Measurements from ENCODE around the gene TMEM237. TPM values are rescaled to one million over a fixed set of nuclear protein-coding genes. Genes with fewer than 3 reads are reported as not detected.

Gene TMEM237
- total RNA-seq, 8 experiments from 2014 or later = 14.8 to 44.9 (median 24.4) TPM

GRCh38 chr2:201660293-201660895, 17.1 kb upstream of the TMEM237 start:
- H3K27ac ChIP-seq = no peak overlapping the region
- in situ Hi-C loops (cut with MboI; ENCODE audit: low pct_unique_long_range_greater_than_20kb in 2 of 9, low sequenced_read_pairs in 9 of 9, unreplicated experiment in 9 of 9) = no loop called here
- no peak for ATAC-seq (replicated peaks in 6 of 8)
- WGBS, 10 experiments = 55 to 100% (median 78%) methylated on average over 1 to 5 of the region's 5 CpGs; no CpG with 5 or more reads in 2 of the 10 experiments
- H3K4me3 ChIP-seq = no peak overlapping the region
- no peaks in the 10 kb centered on the region for H3K4me1 ChIP-seq (replicated peaks in 1 of 2)

- no peak overlapping the region for H3K4me3 ChIP-seq
- in situ Hi-C loops (cut with MboI; ENCODE audit: low pct_unique_long_range_greater_than_20kb in 2 of 9, low sequenced_read_pairs in 9 of 9, unreplicated experiment in 9 of 9) = no loop called here
- WGBS, 10 experiments = 41 to 90% (median 60%) methylated on average over 1 to 5 of the region's 5 CpGs; no CpG with 5 or more reads in 1 of the 10 experiments
- ATAC-seq (replicated peaks in 6 of 8) = no peak
- no peaks in the 10 kb centered on the region for H3K4me1 ChIP-seq (replicated peaks in 1 of 2)
- no peak overlapping the region for H3K27ac ChIP-seq
Measured at GRCh38 chr2:201656740-201657139, 13.4 kb upstream of the TMEM237 start.

- H3K27ac ChIP-seq = no peak overlapping the region
- no peak overlapping the region for H3K4me3 ChIP-seq
- ATAC-seq (replicated peaks in 6 of 8) = no peak
- in situ Hi-C loops (cut with MboI; ENCODE audit: low pct_unique_long_range_greater_than_20kb in 2 of 9, low sequenced_read_pairs in 9 of 9, unreplicated experiment in 9 of 9) = no loop called here
- no peaks in the 10 kb centered on the region for H3K4me1 ChIP-seq (replicated peaks in 1 of 2)
- WGBS, 10 experiments = 70 to 100% (median 96%) methylated on average over 2 to 9 of the region's 11 CpGs; no CpG with 5 or more reads in 5 of the 10 experiments
Measured at GRCh38 chr2:201656102-201656501, 12.8 kb upstream of the TMEM237 start.

- ATAC-seq (replicated peaks in 6 of 8) = no peak
- 71 to 100% (median 80%) methylated on average over 1 to 5 of the region's 5 CpGs; no CpG with 5 or more reads in 1 of the 10 experiments for WGBS, 10 experiments
- in situ Hi-C loops (cut with MboI; ENCODE audit: low pct_unique_long_range_greater_than_20kb in 2 of 9, low sequenced_read_pairs in 9 of 9, unreplicated experiment in 9 of 9) = no loop called here
- no peaks in the 10 kb centered on the region for H3K4me1 ChIP-seq (replicated peaks in 1 of 2)
- H3K27ac ChIP-seq = no peak overlapping the region
- H3K4me3 ChIP-seq = no peak overlapping the region
Measured at GRCh38 chr2:201654616-201655384, 11.5 kb upstream of the TMEM237 start.

- Histone ChIP-seq H3K27ac (no peak overlapping the region), H3K4me3 (no peak overlapping the region), H3K4me1 (replicated peaks in 1 of 2) (no peaks in the 10 kb centered on the region)
- ATAC-seq (replicated peaks in 6 of 8) = no peak
- WGBS, 10 experiments = 53 to 82% (median 71%) methylated on average over 1 to 4 of the region's 6 CpGs; no CpG with 5 or more reads in 3 of the 10 experiments
- in situ Hi-C loops (cut with MboI; ENCODE audit: low pct_unique_long_range_greater_than_20kb in 2 of 9, low sequenced_read_pairs in 9 of 9, unreplicated experiment in 9 of 9) = no loop called here
Measured at GRCh38 chr2:201653221-201653620, 9.9 kb upstream of the TMEM237 start.

GRCh38 chr2:201649442-201649841, 6.1 kb upstream of the TMEM237 start:
- H3K4me3 ChIP-seq = no peak overlapping the region
- ATAC-seq (replicated peaks in 6 of 8) = no peak
- peaks cover 0 to 1% of the 10 kb centered on the region in 2 donors for H3K4me1 ChIP-seq (replicated peaks in 1 of 2)
- 80 to 100% (median 91%) methylated on average over 1 to 2 of the region's 2 CpGs for WGBS, 10 experiments
- no peak overlapping the region for H3K27ac ChIP-seq
- in situ Hi-C loops (cut with MboI; ENCODE audit: low pct_unique_long_range_greater_than_20kb in 2 of 9, low sequenced_read_pairs in 9 of 9, unreplicated experiment in 9 of 9) = loop anchor here in 1 of 9 experiments (25.0 kb wide), 1 partner anchor 187 kb away; the partner anchor contains the start of genes STRADB and TRAK2

GRCh38 chr2:201647431-201647830, 4.1 kb upstream of the TMEM237 start:
- WGBS, 10 experiments = 73 to 100% (median 90%) methylated on average over 1 to 5 of the region's 5 CpGs; no CpG with 5 or more reads in 1 of the 10 experiments
- in situ Hi-C loops (cut with MboI; ENCODE audit: low pct_unique_long_range_greater_than_20kb in 2 of 9, low sequenced_read_pairs in 9 of 9, unreplicated experiment in 9 of 9) = loop anchor here in 1 of 9 experiments (25.0 kb wide), 1 partner anchor 185 kb away; the partner anchor contains the start of genes STRADB and TRAK2

GRCh38 chr2:201644001-201644400, 698 bp upstream of the TMEM237 start:
- no peak overlapping the region for H3K27ac ChIP-seq
- H3K4me1 ChIP-seq (replicated peaks in 1 of 2) = peaks cover 6 to 9% of the 10 kb centered on the region in 2 donors

More at GRCh38 chr2:201647431-201647830, 4.1 kb upstream of the TMEM237 start:
- H3K27ac ChIP-seq = no peak overlapping the region
- ATAC-seq (replicated peaks in 6 of 8) = no peak
- peaks cover 5 to 6% of the 10 kb centered on the region in 2 donors for H3K4me1 ChIP-seq (replicated peaks in 1 of 2)
- no peak overlapping the region for H3K4me3 ChIP-seq

GRCh38 chr2:201642579-201643215, 606 bp downstream of the TMEM237 start:
- 0 to 1% methylated on average over 4 to 14 of the region's 56 CpGs; no CpG with 5 or more reads in 8 of the 10 experiments for WGBS, 10 experiments
- peak overlapping the region; percentile 61 to 97 (median 85) for H3K4me3 ChIP-seq
- peak overlapping the region; percentile 76 to 84 for H3K27ac ChIP-seq
- H3K4me1 ChIP-seq (replicated peaks in 1 of 2) = peaks cover 6 to 9% of the 10 kb centered on the region in 2 donors
- in situ Hi-C loops (cut with MboI; ENCODE audit: low pct_unique_long_range_greater_than_20kb in 2 of 9, low sequenced_read_pairs in 9 of 9, unreplicated experiment in 9 of 9) = loop anchor here in 1 of 9 experiments (25.0 kb wide), 1 partner anchor 180 kb away; the partner anchor contains the start of genes STRADB and TRAK2
- peak; percentile 88 to 94 (median 92) for ATAC-seq (replicated peaks in 6 of 8)

More at GRCh38 chr2:201644001-201644400, 698 bp upstream of the TMEM237 start:
- 0 to 68% (median 46%) methylated on average over 1 to 8 of the region's 8 CpGs for WGBS, 10 experiments
- peak overlapping the region in 2 of 5 donors; percentile 68 to 85 for H3K4me3 ChIP-seq
- in situ Hi-C loops (cut with MboI; ENCODE audit: low pct_unique_long_range_greater_than_20kb in 2 of 9, low sequenced_read_pairs in 9 of 9, unreplicated experiment in 9 of 9) = loop anchor here in 1 of 9 experiments (25.0 kb wide), 1 partner anchor 182 kb away; the partner anchor contains the start of genes STRADB and TRAK2
- no peak for ATAC-seq (replicated peaks in 6 of 8)

- 0 to 7% (median 0%) methylated on average over 1 to 15 of the region's 16 CpGs; no CpG with 5 or more reads in 1 of the 10 experiments for whole genome bisulfite sequencing, 10 experiments
- Histone ChIP-seq H3K4me3 (peak overlapping the region; percentile 61 to 97 (median 85)), H3K4me1 (replicated peaks in 1 of 2) (peaks cover 6 to 9% of the 10 kb centered on the region in 2 donors), H3K27ac (peak overlapping the region; percentile 76 to 84)
- ATAC-seq (replicated peaks in 6 of 8) = peak; percentile 43 to 61 (median 52)
- in situ Hi-C loops (cut with MboI; ENCODE audit: low pct_unique_long_range_greater_than_20kb in 2 of 9, low sequenced_read_pairs in 9 of 9, unreplicated experiment in 9 of 9) = loop anchor here in 1 of 9 experiments (25.0 kb wide), 1 partner anchor 180 kb away; the partner anchor contains the start of genes STRADB and TRAK2
Measured at GRCh38 chr2:201642086-201642578, 1.2 kb downstream of the TMEM237 start.

- Histone ChIP-seq H3K4me3 (no peak overlapping the region), H3K4me1 (replicated peaks in 1 of 2) (peaks cover 4 to 5% of the 10 kb centered on the region in 2 donors), H3K27ac (no peak overlapping the region)
- in situ Hi-C loops (cut with MboI; ENCODE audit: low pct_unique_long_range_greater_than_20kb in 2 of 9, low sequenced_read_pairs in 9 of 9, unreplicated experiment in 9 of 9) = loop anchor here in 1 of 9 experiments (25.0 kb wide), 1 partner anchor 177 kb away; the partner anchor contains the start of genes STRADB and TRAK2
- WGBS, 10 experiments = 50 to 100% (median 100%) methylated on average over 1 to 3 of the region's 3 CpGs; no CpG with 5 or more reads in 5 of the 10 experiments
- ATAC-seq (replicated peaks in 6 of 8) = no peak
Measured at GRCh38 chr2:201639205-201639604, 4.1 kb downstream of the TMEM237 start.

GRCh38 chr2:201638326-201638725, 5.0 kb downstream of the TMEM237 start:
- WGBS, 10 experiments = 48 to 100% (median 83%) methylated on average over 2 to 4 of the region's 4 CpGs; no CpG with 5 or more reads in 2 of the 10 experiments
- in situ Hi-C loops (cut with MboI; ENCODE audit: low pct_unique_long_range_greater_than_20kb in 2 of 9, low sequenced_read_pairs in 9 of 9, unreplicated experiment in 9 of 9) = loop anchor here in 1 of 9 experiments (25.0 kb wide), 1 partner anchor 176 kb away; the partner anchor contains the start of genes STRADB and TRAK2

More at GRCh38 chr2:201638326-201638725, 5.0 kb downstream of the TMEM237 start:
- no peak overlapping the region for H3K4me3 ChIP-seq
- peaks cover 0 to 5% of the 10 kb centered on the region in 2 donors for H3K4me1 ChIP-seq (replicated peaks in 1 of 2)
- ATAC-seq (replicated peaks in 6 of 8) = no peak
- no peak overlapping the region for H3K27ac ChIP-seq

Measured in motor neuron (in vitro differentiated cells).